HPDE6-E6E7 (cell line): ENCODE results near the gene PRSS12.
A peak's percentile ranks its signal among the peaks of the same experiment; 100 is the strongest.
"Not testable (repeated sequence)": the region's sequence is repeated elsewhere in the genome, so short reads cannot be mapped to it uniquely, and the experiment has no call there.

Experiments
- DNase-seq: peaks from one replicate; pipeline ENCODE4 v3.0.0; 2011; ENCODE audit warnings: missing footprints; ENCODE audit errors: extremely low spot score

The PRSS12 gene

GRCh38 chr4:118322831-118323502 lies 29.8 kb downstream of the PRSS12 start:
- DNase-seq: no peak

- DNase-seq: no peak
These were observed 33.9 kb downstream of the PRSS12 start for GRCh38 chr4:118318931-118319330.

GRCh38 chr4:118317691-118318090 lies 35.1 kb downstream of the PRSS12 start:
- DNase-seq: no peak

- DNase-seq: no peak
These were observed 38.6 kb downstream of the PRSS12 start for GRCh38 chr4:118314221-118314620.

GRCh38 chr4:118313098-118313497 lies 39.7 kb downstream of the PRSS12 start:
- DNase-seq: no peak

GRCh38 chr4:118308306-118309030 lies 44.3 kb downstream of the PRSS12 start:
- no peak for DNase-seq

- no peak for DNase-seq
These were observed 45.2 kb downstream of the PRSS12 start for GRCh38 chr4:118307643-118308042.

- not testable (repeated sequence) for DNase-seq
These were observed 53.2 kb downstream of the PRSS12 start for GRCh38 chr4:118299619-118300018.

- no peak for DNase-seq
These were observed 56.1 kb downstream of the PRSS12 start for GRCh38 chr4:118296729-118297128.

- DNase-seq: no peak
These were observed 61.9 kb downstream of the PRSS12 start for GRCh38 chr4:118290951-118291350.

GRCh38 chr4:118289794-118290193 lies 63.0 kb downstream of the PRSS12 start:
- DNase-seq: no peak

GRCh38 chr4:118287711-118288451 lies 64.9 kb downstream of the PRSS12 start:
- DNase-seq: no peak

- no peak for DNase-seq
These were observed 66.1 kb downstream of the PRSS12 start for GRCh38 chr4:118286685-118287084.

- no peak for DNase-seq
These were observed 66.9 kb downstream of the PRSS12 start for GRCh38 chr4:118285931-118286330.

- no peak for DNase-seq
These were observed 68.6 kb downstream of the PRSS12 start for GRCh38 chr4:118284169-118284568.

GRCh38 chr4:118282692-118283091 lies 70.1 kb downstream of the PRSS12 start:
- DNase-seq: peak; percentile 45

- DNase-seq: no peak
These were observed 71.0 kb downstream of the PRSS12 start for GRCh38 chr4:118281611-118282442.

- no peak for DNase-seq
These were observed 72.1 kb downstream of the PRSS12 start for GRCh38 chr4:118280501-118281218.

GRCh38 chr4:118279920-118280432 lies 72.8 kb downstream of the PRSS12 start:
- no peak for DNase-seq

GRCh38 chr4:118279328-118279727 lies 73.5 kb downstream of the PRSS12 start:
- no peak for DNase-seq
